HG02852 (cell line): ENCODE measurements around the gene TCF15.

Source experiments
- ATAC-seq: cut with Tn5 transposase; IDR thresholded peaks from one replicate; pipeline ENCODE4 v1.9.1; 2021; ENCODE audit warnings: mild to moderate bottlenecking, moderate library complexity; ENCODE audit not compliant: unreplicated experiment

The TCF15 gene

DNA sequence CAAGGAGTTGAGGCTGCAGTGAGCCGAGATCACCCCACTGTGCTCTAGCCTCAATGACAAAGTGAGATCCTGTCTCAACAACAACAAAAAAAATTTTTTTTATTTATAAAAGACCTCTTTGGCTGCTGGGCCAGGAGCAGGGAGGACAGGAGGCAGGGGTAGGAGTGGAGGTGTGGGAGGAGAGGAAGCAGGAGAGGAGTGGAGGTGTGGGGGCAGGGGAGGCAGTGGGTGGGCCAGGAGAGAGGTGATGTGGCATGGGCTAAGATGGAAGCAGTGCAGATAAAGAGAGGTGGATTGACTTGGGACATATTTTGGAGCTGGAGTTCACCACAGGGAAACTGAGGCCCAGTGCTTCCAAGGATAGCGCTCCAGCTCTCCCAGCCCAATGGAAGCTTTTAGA lies 53.1 kb downstream of the TCF15 start:
- no peak for ATAC-seq

DNA sequence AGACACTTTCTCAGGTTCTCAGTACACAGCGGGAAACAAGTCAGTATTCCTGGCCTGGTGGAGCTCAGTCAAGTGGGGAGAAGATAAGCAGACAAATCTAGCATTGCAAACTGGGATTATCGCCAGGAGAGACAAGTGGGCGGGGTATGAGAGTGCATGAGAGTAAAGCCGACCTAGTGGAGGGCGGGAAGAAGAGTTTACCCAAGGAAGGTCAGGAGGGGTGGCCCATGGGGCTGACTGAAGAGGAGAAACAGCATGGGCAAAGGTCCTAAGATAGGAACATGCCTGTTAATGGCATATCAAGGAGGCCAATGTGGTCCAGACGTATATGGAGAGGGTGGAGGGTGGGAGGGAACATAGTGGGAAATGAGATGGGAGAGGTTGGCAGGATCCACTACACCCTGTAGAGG lies 54.1 kb downstream of the TCF15 start:
- ATAC-seq: no peak
